Measurements from ENCODE around the gene SNCA. TPM values are rescaled to one million over a fixed set of nuclear protein-coding genes. Genes with fewer than 3 reads are reported as not detected.

The SNCA gene
- total RNA-seq, 2 experiments from 2014 or later, result 0.85 to 1.3 TPM

DNA sequence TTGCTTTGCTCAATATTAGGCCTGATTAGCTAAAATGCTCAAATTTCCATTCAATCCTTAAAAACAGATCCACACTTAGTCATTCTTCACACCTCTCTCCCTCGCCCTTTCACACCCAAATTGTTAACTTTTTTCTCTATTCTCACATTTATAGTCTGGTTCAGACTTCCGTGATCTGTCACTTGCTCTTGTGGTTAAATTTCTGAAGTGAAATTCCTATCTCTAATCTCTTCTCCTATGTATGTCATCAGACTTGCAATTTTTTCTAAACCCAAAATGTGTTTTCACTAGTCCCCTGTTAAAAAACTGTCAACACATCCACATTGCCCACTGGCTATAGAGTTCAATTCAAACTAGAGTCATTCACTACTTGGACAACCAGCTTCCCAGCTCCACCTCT, 63.2 kb downstream of the SNCA start:
- H3K36me3 Mint-ChIP-seq (ENCODE audit: low read depth), result no peaks in the 10 kb centered on the region
- POLR2A ChIA-PET, result no interaction called here
- peaks cover 4% of the 10 kb centered on the region for H3K27me3 Mint-ChIP-seq
- intact Hi-C loops (cut with DNase I, micrococcal nuclease), result no loop called here
- H3K4me1 Mint-ChIP-seq, result no peaks in the 10 kb centered on the region
- peaks cover 10% of the 10 kb centered on the region for H3K9me3 Mint-ChIP-seq (ENCODE audit: low read depth)
- H3K4me3 Mint-ChIP-seq, result no peak overlapping the region
- DNase-seq (no peak), ATAC-seq (no peak)
- H3K27ac Mint-ChIP-seq, result no peak overlapping the region
- CTCF ChIA-PET, result no interaction called here

DNA sequence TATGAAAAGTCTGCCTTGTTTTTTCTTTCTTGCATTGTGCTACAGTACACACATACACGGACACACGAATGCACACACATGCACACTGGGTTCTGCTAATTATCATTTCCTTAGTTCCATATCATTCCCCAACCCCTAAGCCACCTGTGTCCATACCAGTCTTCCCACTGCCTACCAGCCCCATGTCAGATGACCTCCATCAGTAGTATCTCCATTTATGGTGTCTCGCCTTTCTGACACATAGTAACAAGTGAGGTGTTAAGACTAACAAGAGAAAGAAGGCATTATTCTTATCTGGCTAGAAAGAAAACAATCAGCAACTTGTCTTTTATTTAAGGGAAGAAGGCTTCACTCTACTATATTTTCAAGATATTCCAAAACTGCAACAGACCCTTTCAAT, 67.1 kb downstream of the SNCA start:
- Mint-ChIP-seq H3K27ac (no peak overlapping the region), H3K4me3 (no peak overlapping the region), H3K4me1 (no peaks in the 10 kb centered on the region), H3K9me3 (ENCODE audit: low read depth) (no peaks in the 10 kb centered on the region), H3K36me3 (ENCODE audit: low read depth) (no peaks in the 10 kb centered on the region), H3K27me3 (peaks cover 5% of the 10 kb centered on the region)
- ChIA-PET CTCF (no interaction called here), POLR2A (no interaction called here)
- DNase-seq (no peak), ATAC-seq (no peak)
- intact Hi-C loops (cut with DNase I, micrococcal nuclease), result no loop called here

DNA sequence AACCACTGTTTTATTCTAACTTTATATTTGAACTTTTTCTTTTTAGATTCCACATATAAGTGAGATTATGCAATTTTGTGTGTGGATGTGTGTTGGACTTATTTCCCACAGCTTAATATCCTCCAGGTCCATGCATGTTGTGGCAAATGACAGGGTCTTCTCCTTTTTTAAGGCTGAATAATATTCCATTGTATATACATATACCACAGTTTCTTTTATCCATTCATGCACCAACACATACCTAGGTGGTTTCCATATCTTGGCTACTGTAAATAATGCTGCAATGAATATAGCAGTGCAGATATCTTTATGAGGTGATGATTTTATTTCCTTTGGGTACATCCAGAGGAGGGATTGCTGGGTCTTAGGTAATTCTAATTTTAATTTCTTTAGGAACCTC, 69.0 kb downstream of the SNCA start:
- ATAC-seq, result no peak
- ChIA-PET CTCF (no interaction called here), POLR2A (interaction anchor here (0.6 kb wide), 1 partner anchor 48 kb away, joined by 3 read pairs; no protein-coding TSS in a partner anchor)
- intact Hi-C loops (cut with DNase I, micrococcal nuclease), result no loop called here
- Mint-ChIP-seq H3K4me3 (no peak overlapping the region), H3K27ac (no peak overlapping the region), H3K36me3 (ENCODE audit: low read depth) (no peaks in the 10 kb centered on the region), H3K9me3 (ENCODE audit: low read depth) (no peaks in the 10 kb centered on the region), H3K4me1 (no peaks in the 10 kb centered on the region), H3K27me3 (peaks cover 3% of the 10 kb centered on the region)
- no peak for DNase-seq

GRCh38 chr4:89765966-89766365, 71.0 kb downstream of the SNCA start:
- no peak for DNase-seq
- no peaks in the 10 kb centered on the region for H3K36me3 Mint-ChIP-seq (ENCODE audit: low read depth)
- H3K4me1 Mint-ChIP-seq, result no peaks in the 10 kb centered on the region
- H3K27ac Mint-ChIP-seq, result no peak overlapping the region
- intact Hi-C loops (cut with DNase I, micrococcal nuclease), result no loop called here
- ATAC-seq, result no peak
- no peak overlapping the region for H3K4me3 Mint-ChIP-seq
- CTCF ChIA-PET, result no interaction called here
- H3K27me3 Mint-ChIP-seq, result peaks cover 3% of the 10 kb centered on the region
- H3K9me3 Mint-ChIP-seq (ENCODE audit: low read depth), result no peaks in the 10 kb centered on the region
- POLR2A ChIA-PET, result no interaction called here

- Mint-ChIP-seq H3K4me1 (no peaks in the 10 kb centered on the region), H3K4me3 (no peak overlapping the region), H3K27ac (no peak overlapping the region), H3K27me3 (peaks cover 3% of the 10 kb centered on the region), H3K36me3 (ENCODE audit: low read depth) (no peaks in the 10 kb centered on the region), H3K9me3 (ENCODE audit: low read depth) (no peaks in the 10 kb centered on the region)
- CTCF ChIA-PET, result no interaction called here
- intact Hi-C loops (cut with DNase I, micrococcal nuclease), result no loop called here
- ATAC-seq, result no peak
- DNase-seq, result no peak
- POLR2A ChIA-PET, result no interaction called here
Observed at GRCh38 chr4:89765528-89765927, 71.4 kb downstream of the SNCA start.

DNA sequence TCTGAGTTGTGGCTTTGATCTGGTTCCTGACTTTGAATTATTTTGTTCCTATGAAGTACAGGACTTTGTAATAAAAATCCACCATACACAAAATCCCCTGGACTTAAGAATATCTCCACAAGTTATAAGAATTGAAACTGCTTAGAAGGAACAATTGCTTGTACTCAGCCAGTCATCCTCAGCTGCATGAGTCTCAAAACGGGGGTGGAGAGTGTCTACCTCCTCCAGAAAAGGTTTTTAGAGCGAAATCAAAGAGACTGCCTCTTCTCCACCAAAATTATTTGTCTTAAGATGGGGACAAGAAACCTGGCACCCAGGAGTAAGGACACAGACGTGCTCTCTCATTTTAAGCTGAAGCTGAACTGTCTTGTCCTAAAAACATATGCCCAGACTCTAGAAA, 74.7 kb downstream of the SNCA start:
- Mint-ChIP-seq H3K27ac (no peak overlapping the region), H3K27me3 (peaks cover under 1% of the 10 kb centered on the region), H3K4me1 (no peaks in the 10 kb centered on the region), H3K36me3 (ENCODE audit: low read depth) (no peaks in the 10 kb centered on the region), H3K9me3 (ENCODE audit: low read depth) (no peaks in the 10 kb centered on the region), H3K4me3 (no peak overlapping the region)
- ChIA-PET CTCF (no interaction called here), POLR2A (no interaction called here)
- intact Hi-C loops (cut with DNase I, micrococcal nuclease), result no loop called here
- DNase-seq (no peak), ATAC-seq (no peak)

- H3K27ac Mint-ChIP-seq, result no peak overlapping the region
- POLR2A ChIA-PET, result no interaction called here
- intact Hi-C loops (cut with DNase I, micrococcal nuclease), result no loop called here
- no peaks in the 10 kb centered on the region for H3K36me3 Mint-ChIP-seq (ENCODE audit: low read depth)
- ATAC-seq (no peak), DNase-seq (no peak)
- H3K4me3 Mint-ChIP-seq, result no peak overlapping the region
- CTCF ChIA-PET, result no interaction called here
- no peaks in the 10 kb centered on the region for H3K4me1 Mint-ChIP-seq
- H3K9me3 Mint-ChIP-seq (ENCODE audit: low read depth), result no peaks in the 10 kb centered on the region
- no peaks in the 10 kb centered on the region for H3K27me3 Mint-ChIP-seq
Observed at GRCh38 chr4:89759426-89759825, 77.5 kb downstream of the SNCA start.

DNA sequence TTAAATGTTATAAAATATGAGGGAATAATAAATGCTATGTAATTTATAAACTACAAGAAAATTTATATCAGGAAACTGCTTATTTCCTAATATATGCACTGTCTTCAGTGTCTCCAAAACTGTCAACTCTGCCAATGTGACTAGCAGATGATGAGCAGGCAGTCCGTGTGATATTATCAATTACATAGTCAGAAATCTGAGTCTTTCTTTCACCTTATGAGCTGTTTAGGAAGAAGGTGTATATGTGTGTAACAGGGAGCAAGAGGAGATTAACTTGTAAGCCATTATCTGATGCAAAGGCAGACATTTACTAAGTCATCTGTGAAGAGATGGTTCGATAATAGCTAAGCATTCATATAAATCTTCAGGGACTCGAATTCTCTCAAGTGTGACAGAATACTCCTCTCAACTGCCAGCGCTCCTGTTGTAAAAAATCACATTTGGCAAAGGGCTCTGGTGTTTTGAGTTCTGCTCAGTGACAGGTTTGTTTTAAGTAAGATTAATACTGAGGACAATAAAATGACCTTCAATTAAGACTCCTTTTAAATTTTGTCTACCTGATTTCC, 79.7 kb downstream of the SNCA start:
- intact Hi-C loops (cut with DNase I, micrococcal nuclease), result no loop called here
- Mint-ChIP-seq H3K4me1 (no peaks in the 10 kb centered on the region), H3K27me3 (no peaks in the 10 kb centered on the region), H3K9me3 (ENCODE audit: low read depth) (no peaks in the 10 kb centered on the region), H3K27ac (no peak overlapping the region), H3K36me3 (ENCODE audit: low read depth) (no peaks in the 10 kb centered on the region), H3K4me3 (no peak overlapping the region)
- CTCF ChIA-PET, result no interaction called here
- ATAC-seq (no peak), DNase-seq (no peak)
- POLR2A ChIA-PET, result no interaction called here

DNA sequence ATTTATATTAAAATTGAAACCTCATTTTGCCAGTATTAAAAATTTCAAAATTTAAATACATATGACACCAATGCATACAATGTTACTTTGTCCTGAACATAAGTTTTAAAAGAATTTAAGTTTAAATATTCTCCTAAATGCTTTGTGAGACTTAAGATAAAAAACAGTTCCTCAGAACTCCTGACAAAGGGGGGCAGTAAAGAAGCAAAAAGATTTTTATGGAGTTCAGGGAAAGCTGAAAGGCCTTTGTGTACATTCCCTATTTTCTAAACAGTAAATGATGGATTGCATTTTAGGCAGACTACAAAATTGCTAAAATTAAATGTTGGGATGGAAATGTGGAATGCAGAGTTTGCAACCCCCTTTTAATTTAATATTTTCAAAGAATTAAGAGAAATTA, 81.7 kb downstream of the SNCA start:
- Mint-ChIP-seq H3K27ac (no peak overlapping the region), H3K4me1 (no peaks in the 10 kb centered on the region), H3K36me3 (ENCODE audit: low read depth) (no peaks in the 10 kb centered on the region), H3K4me3 (no peak overlapping the region), H3K27me3 (no peaks in the 10 kb centered on the region), H3K9me3 (ENCODE audit: low read depth) (no peaks in the 10 kb centered on the region)
- ChIA-PET CTCF (no interaction called here), POLR2A (no interaction called here)
- intact Hi-C loops (cut with DNase I, micrococcal nuclease), result no loop called here
- DNase-seq, result no peak
- ATAC-seq, result no peak

DNA sequence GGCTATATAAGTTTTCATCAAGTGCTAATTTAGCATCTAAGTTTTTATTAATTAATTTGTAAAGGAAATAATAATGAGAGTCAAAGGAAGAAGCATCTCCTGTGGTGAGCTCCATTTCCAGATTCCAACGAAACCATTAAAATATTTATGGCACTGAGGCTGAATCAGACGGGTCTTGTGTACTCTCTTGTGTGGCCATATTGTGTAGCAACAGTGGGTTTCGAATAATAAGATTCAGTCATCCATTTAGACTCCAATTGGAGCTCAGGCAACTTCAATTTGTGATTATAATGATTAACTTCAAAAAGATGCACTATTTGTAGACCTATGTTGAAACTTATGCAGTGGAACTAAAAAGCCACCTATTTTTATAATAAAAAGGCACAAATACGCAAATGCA, 82.4 kb downstream of the SNCA start:
- ChIA-PET CTCF (no interaction called here), POLR2A (no interaction called here)
- H3K4me1 Mint-ChIP-seq, result no peaks in the 10 kb centered on the region
- no peaks in the 10 kb centered on the region for H3K36me3 Mint-ChIP-seq (ENCODE audit: low read depth)
- H3K4me3 Mint-ChIP-seq, result no peak overlapping the region
- H3K9me3 Mint-ChIP-seq (ENCODE audit: low read depth), result no peaks in the 10 kb centered on the region
- no peak overlapping the region for H3K27ac Mint-ChIP-seq
- no peak for ATAC-seq
- H3K27me3 Mint-ChIP-seq, result no peaks in the 10 kb centered on the region
- DNase-seq, result no peak
- intact Hi-C loops (cut with DNase I, micrococcal nuclease), result no loop called here

GRCh38 chr4:89753601-89754066, 83.3 kb downstream of the SNCA start:
- ChIA-PET POLR2A (no interaction called here), CTCF (no interaction called here)
- Mint-ChIP-seq H3K4me1 (no peaks in the 10 kb centered on the region), H3K27me3 (no peaks in the 10 kb centered on the region), H3K4me3 (no peak overlapping the region), H3K27ac (no peak overlapping the region), H3K9me3 (ENCODE audit: low read depth) (no peaks in the 10 kb centered on the region), H3K36me3 (ENCODE audit: low read depth) (no peaks in the 10 kb centered on the region)
- DNase-seq (no peak), ATAC-seq (no peak)
- intact Hi-C loops (cut with DNase I, micrococcal nuclease), result no loop called here

DNA sequence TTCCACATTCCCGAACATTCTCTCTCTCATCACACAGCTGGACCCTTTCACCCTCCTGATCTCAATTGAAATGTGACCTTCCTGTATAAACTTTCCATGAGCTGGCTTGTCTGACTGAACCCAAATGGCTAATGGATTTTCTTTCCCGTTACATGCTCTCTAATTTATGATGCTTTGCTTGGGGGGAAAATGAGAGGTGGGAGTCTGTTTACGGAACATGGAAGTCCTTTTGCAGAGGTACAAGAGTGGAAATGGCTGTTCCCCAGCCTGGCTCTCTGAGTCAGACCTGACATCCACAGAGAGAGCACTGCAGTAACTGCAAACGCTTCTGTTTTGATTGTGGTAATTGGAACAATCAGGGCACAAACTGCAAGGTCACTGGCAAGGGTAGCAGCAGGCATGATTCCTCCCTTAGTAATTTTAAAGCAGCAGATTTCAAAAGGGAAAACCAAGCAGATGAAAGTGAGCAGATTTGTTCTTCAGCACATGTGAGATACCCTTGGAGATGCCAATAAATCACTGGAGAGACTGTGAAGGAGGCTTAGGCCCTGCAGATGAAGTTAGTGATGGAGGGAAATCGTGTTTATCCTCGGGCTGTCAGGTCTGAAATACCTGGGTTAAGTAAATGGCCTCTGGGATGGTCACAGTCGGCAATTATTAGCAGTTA, 83.9 kb downstream of the SNCA start:
- ChIA-PET CTCF (no interaction called here), POLR2A (no interaction called here)
- DNase-seq, result no peak
- H3K9me3 Mint-ChIP-seq (ENCODE audit: low read depth), result no peaks in the 10 kb centered on the region
- H3K27ac Mint-ChIP-seq, result no peak overlapping the region
- H3K4me3 Mint-ChIP-seq, result no peak overlapping the region
- no peaks in the 10 kb centered on the region for H3K36me3 Mint-ChIP-seq (ENCODE audit: low read depth)
- no peak for ATAC-seq
- no peaks in the 10 kb centered on the region for H3K27me3 Mint-ChIP-seq
- H3K4me1 Mint-ChIP-seq, result no peaks in the 10 kb centered on the region
- intact Hi-C loops (cut with DNase I, micrococcal nuclease), result no loop called here

GRCh38 chr4:89751416-89751815, 85.5 kb downstream of the SNCA start:
- CTCF ChIA-PET, result no interaction called here
- no peak for DNase-seq
- POLR2A ChIA-PET, result no interaction called here
- H3K36me3 Mint-ChIP-seq (ENCODE audit: low read depth), result no peaks in the 10 kb centered on the region
- intact Hi-C loops (cut with DNase I, micrococcal nuclease), result no loop called here
- H3K9me3 Mint-ChIP-seq (ENCODE audit: low read depth), result no peaks in the 10 kb centered on the region
- no peaks in the 10 kb centered on the region for H3K4me1 Mint-ChIP-seq
- H3K27ac Mint-ChIP-seq, result peak overlapping the region; percentile 13
- no peak for ATAC-seq
- no peaks in the 10 kb centered on the region for H3K27me3 Mint-ChIP-seq
- H3K4me3 Mint-ChIP-seq, result no peak overlapping the region

Measured in activated CD4-positive, alpha-beta T cell treated with anti-CD3 and anti-CD28 coated beads for 36 hours (primary cell).